OCI-LY1 (cell line): Measurements from ENCODE around the gene BHLHE40.

Experiments used
- H2AFZ ChIP-seq: fragments of 200-600 bp; sonication (generic), shearing (Covaris generic); 2 replicates; pipeline ENCODE4 v1.6.0; 2014; ENCODE audit warnings: antibody characterized with exemption, mild to moderate bottlenecking, low read length
- H3F3A ChIP-seq: fragments of 200-600 bp; sonication (generic), shearing (Covaris generic); 2 replicates; pipeline ENCODE4 v1.6.0; 2014; ENCODE audit warnings: mild to moderate bottlenecking, antibody characterized with exemption, low read length, moderate library complexity; ENCODE audit not compliant: insufficient read depth
- H3K27ac ChIP-seq: fragments of 200-600 bp; sonication (generic); 2 replicates; pipeline ENCODE4 v1.5.1; 2014; ENCODE audit warnings: low read length, mixed run types, mild to moderate bottlenecking, low read depth; ENCODE audit not compliant: poor library complexity, severe bottlenecking
- H3K27me3 ChIP-seq: fragments of 200-600 bp; sonication (generic); 2 replicates; pipeline ENCODE4 v1.6.0; 2014; ENCODE audit warnings: antibody characterized with exemption, mild to moderate bottlenecking, low read length, moderate library complexity; ENCODE audit not compliant: insufficient read depth
- H3K36me3 ChIP-seq: fragments of 200-600 bp; sonication (generic); 2 replicates; pipeline ENCODE4 v1.6.1; 2014; ENCODE audit warnings: mild to moderate bottlenecking, antibody characterized with exemption, low read length, moderate library complexity, mixed read lengths; ENCODE audit not compliant: insufficient read depth
- H3K4me1 ChIP-seq: fragments of 200-600 bp; sonication (generic); 2 replicates; pipeline ENCODE4 v1.5.1; 2014; ENCODE audit warnings: mild to moderate bottlenecking, low read length, moderate library complexity; ENCODE audit not compliant: insufficient read depth, severe bottlenecking
- H3K4me2 ChIP-seq: fragments of 200-600 bp; sonication (generic), shearing (Covaris generic); 2 replicates; pipeline ENCODE4 v1.6.1; 2014; ENCODE audit warnings: low read length
- H3K4me3 ChIP-seq: fragments of 200-600 bp; sonication (generic); 2 replicates; pipeline ENCODE4 v1.5.1; 2014; ENCODE audit warnings: low read length, low read depth, mild to moderate bottlenecking, mixed read lengths; ENCODE audit not compliant: poor library complexity, severe bottlenecking
- H3K79me2 ChIP-seq: fragments of 200-600 bp; shearing (Covaris generic); 2 replicates; pipeline ENCODE4 v1.6.1; 2016; ENCODE audit warnings: mixed run types, low read length, mixed read lengths; ENCODE audit not compliant: insufficient read depth
- H3K9ac ChIP-seq: fragments of 200-600 bp; sonication (generic), shearing (Covaris generic); 2 replicates; pipeline ENCODE4 v1.6.1; 2014; ENCODE audit warnings: mild to moderate bottlenecking, low read length, mixed read lengths
- H3K9me2 ChIP-seq: fragments of 200-600 bp; sonication (generic), shearing (Covaris generic); 2 replicates; pipeline ENCODE4 v1.6.1; 2014; ENCODE audit warnings: low read depth, mild to moderate bottlenecking, low read length, mixed read lengths
- H3K9me3 ChIP-seq: fragments of 200-600 bp; shearing (Covaris generic); 2 replicates; pipeline ENCODE4 v1.6.1; 2014; ENCODE audit warnings: low read length, mixed read lengths
- H4K20me1 ChIP-seq: fragments of 200-600 bp; sonication (generic), shearing (Covaris generic); 2 replicates; pipeline ENCODE4 v1.6.0; 2016; ENCODE audit warnings: mild to moderate bottlenecking, low read length; ENCODE audit not compliant: insufficient read depth
- EZH2 ChIP-seq: fragments of 200-600 bp; sonication (generic), shearing (Covaris generic); IDR thresholded peaks from 2 replicates; pipeline ENCODE4 v1.8.0; 2017; ENCODE audit warnings: borderline replicate concordance, mixed run types, mild to moderate bottlenecking, antibody characterized with exemption, low read length, moderate library complexity, mixed read lengths
- TF ChIP-seq, protein P1 (sequence below): fragments of 200-600 bp; sonication (generic), shearing (Covaris generic); IDR thresholded peaks from 2 replicates; pipeline ENCODE4 v1.5.1; 2017; ENCODE audit warnings: mild to moderate bottlenecking, antibody characterized with exemption, low read length, moderate library complexity, mixed read lengths

Gene BHLHE40

DNA sequence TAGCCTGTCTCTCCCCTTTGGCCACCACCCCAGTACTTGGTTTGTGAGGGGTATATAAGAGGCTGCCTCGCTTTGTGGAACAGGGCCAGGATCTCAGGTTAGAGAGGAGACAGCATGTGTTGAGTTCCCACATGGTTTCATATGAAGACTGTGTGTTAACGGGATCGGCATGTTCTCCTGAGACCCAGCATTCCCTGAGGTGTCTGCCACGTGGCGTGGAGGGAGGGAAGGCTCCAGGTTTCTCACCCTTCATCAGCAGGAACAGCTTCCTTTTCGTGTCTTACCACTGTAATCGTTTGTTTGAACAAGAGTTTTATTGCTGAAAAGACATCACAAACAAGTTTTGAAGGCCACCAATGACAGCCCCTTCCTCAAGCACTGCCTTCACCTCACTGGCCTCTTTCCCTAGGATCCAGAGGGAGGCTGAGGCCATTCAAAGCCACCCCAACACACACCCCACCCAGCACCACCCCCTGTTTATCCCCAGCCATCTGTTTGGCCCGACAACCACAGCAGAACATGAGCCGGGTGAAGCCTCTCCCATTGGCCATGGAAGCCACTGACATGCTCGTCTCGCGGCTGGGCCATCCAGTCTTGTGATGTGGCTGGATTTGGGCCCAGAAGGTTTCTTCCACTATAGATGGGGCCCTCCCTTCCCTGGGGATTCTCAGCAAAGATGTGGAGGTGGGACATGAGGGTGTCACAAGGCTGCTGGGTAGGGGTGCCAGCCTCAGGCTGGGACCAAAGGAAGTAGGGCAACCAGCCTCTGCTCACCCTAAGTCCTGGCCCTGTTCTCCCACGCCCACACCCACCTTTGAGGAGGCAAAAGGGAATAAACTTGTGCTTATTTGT is 10.0 kb downstream of the BHLHE40 start:
- peaks cover 3% of the 10 kb centered on the region for H3K4me1 ChIP-seq
- H3K36me3 ChIP-seq = no peaks in the 10 kb centered on the region

DNA sequence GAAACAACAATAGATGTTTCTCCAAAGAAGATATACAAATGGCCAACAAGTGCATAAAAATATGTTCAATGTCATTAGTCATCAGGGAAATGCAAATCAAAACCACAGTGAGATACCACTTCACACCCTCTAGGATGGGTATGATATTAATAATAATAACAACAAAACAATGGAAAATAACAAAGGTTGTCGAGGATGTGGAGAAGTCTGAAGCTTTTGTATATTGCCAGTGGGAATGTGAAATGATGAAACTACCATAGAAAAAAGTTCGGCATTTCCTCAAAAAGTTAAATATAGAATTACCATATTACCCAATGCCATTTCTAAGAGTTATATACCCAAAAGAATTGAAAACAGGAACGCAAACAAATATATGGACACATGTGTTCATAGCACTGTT is 10.8 kb downstream of the BHLHE40 start:
- no peak overlapping the region for H3K4me3 ChIP-seq
- H3F3A ChIP-seq = no peaks in the 10 kb centered on the region
- no peak overlapping the region for H3K4me2 ChIP-seq
- no peaks in the 10 kb centered on the region; the same call in 1 of the 2 replicates for H3K27me3 ChIP-seq
- H3K27ac ChIP-seq = no peak overlapping the region
- TF ChIP-seq, protein P1, sequence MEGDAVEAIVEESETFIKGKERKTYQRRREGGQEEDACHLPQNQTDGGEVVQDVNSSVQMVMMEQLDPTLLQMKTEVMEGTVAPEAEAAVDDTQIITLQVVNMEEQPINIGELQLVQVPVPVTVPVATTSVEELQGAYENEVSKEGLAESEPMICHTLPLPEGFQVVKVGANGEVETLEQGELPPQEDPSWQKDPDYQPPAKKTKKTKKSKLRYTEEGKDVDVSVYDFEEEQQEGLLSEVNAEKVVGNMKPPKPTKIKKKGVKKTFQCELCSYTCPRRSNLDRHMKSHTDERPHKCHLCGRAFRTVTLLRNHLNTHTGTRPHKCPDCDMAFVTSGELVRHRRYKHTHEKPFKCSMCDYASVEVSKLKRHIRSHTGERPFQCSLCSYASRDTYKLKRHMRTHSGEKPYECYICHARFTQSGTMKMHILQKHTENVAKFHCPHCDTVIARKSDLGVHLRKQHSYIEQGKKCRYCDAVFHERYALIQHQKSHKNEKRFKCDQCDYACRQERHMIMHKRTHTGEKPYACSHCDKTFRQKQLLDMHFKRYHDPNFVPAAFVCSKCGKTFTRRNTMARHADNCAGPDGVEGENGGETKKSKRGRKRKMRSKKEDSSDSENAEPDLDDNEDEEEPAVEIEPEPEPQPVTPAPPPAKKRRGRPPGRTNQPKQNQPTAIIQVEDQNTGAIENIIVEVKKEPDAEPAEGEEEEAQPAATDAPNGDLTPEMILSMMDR = no peak
- no peak for TF ChIP-seq EZH2
- H4K20me1 ChIP-seq = no peaks in the 10 kb centered on the region
- no peaks in the 10 kb centered on the region for H3K9me3 ChIP-seq
- H3K9ac ChIP-seq = no peak overlapping the region
- H3K36me3 ChIP-seq = no peaks in the 10 kb centered on the region
- no peaks in the 10 kb centered on the region for H3K9me2 ChIP-seq
- H3K4me1 ChIP-seq = peaks cover 3% of the 10 kb centered on the region
- H2AFZ ChIP-seq = no peak overlapping the region
- no peaks in the 10 kb centered on the region for H3K79me2 ChIP-seq

More for the DNA sequence above, 10.0 kb downstream of the BHLHE40 start:
- no peaks in the 10 kb centered on the region for H4K20me1 ChIP-seq
- no peaks in the 10 kb centered on the region for H3K9me3 ChIP-seq
- H3K27ac ChIP-seq = no peak overlapping the region
- H3K4me2 ChIP-seq = no peak overlapping the region
- H3K9ac ChIP-seq = no peak overlapping the region
- H3F3A ChIP-seq = no peaks in the 10 kb centered on the region
- no peaks in the 10 kb centered on the region for H3K79me2 ChIP-seq
- no peaks in the 10 kb centered on the region for H3K9me2 ChIP-seq
- no peak overlapping the region for H3K4me3 ChIP-seq
- TF ChIP-seq EZH2 = no peak
- TF ChIP-seq, protein P1 = no peak
- H2AFZ ChIP-seq = no peak overlapping the region
- H3K27me3 ChIP-seq = no peaks in the 10 kb centered on the region; the same call in 1 of the 2 replicates

DNA sequence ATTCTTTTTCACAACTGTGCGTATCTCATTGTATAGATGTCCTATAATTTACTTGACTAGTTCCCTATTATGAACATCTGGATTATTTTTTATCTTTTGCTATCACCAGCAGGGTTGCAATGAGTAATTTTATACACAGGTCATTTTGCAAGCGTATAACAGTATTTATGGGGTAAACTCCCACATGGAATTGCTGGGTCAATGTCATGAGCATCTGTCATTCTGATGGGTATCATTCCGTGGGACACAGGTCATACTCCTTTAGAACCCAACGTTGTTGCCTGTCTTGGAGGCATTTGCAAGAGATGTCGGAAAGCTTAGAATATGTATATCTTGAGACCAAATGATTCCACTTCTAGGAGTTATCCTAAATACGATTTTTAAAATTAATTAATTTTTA is 12.9 kb downstream of the BHLHE40 start:
- no peaks in the 10 kb centered on the region for H3K9me3 ChIP-seq
- no peaks in the 10 kb centered on the region for H4K20me1 ChIP-seq
- H3K9ac ChIP-seq = no peak overlapping the region
- H2AFZ ChIP-seq = no peak overlapping the region
- no peaks in the 10 kb centered on the region for H3K9me2 ChIP-seq
- no peak overlapping the region for H3K4me3 ChIP-seq
- H3K4me1 ChIP-seq = peaks cover under 1% of the 10 kb centered on the region
- no peak overlapping the region for H3K27ac ChIP-seq
- no peaks in the 10 kb centered on the region for H3K27me3 ChIP-seq
- H3F3A ChIP-seq = no peaks in the 10 kb centered on the region
- no peak for TF ChIP-seq EZH2
- TF ChIP-seq, protein P1 = no peak
- H3K36me3 ChIP-seq = no peaks in the 10 kb centered on the region
- H3K79me2 ChIP-seq = no peaks in the 10 kb centered on the region
- no peak overlapping the region for H3K4me2 ChIP-seq
